GM18508 (cell line): ENCODE data around the gene PERM1.

ENCODE experiments used
- ATAC-seq: cut with Tn5 transposase; IDR thresholded peaks from one replicate; pipeline ENCODE4 v1.9.1; 2021; ENCODE audit warnings: moderate number of reproducible peaks; ENCODE audit not compliant: insufficient read depth, unreplicated experiment

PERM1 gene

DNA sequence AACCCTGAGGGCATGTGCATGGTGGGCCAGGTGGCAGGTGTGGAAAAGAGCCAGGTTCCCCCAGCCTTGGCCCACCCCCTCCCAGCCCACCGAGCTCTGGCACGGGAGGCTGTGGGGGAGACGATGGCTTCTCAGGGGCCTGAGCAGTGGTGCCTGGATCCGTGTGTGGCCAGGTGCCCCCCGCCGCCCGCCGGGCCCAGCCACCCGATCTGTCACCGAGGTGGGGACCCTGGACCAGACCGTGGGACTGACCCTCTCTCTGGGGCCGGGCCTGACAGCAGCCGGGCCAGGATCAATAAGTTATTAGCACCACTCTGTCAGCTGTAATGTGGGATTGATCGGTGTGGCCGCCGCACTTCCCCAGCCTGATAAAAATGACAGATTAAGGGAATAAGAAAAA is 44.4 kb downstream of the PERM1 start:
- ATAC-seq, result no peak

DNA sequence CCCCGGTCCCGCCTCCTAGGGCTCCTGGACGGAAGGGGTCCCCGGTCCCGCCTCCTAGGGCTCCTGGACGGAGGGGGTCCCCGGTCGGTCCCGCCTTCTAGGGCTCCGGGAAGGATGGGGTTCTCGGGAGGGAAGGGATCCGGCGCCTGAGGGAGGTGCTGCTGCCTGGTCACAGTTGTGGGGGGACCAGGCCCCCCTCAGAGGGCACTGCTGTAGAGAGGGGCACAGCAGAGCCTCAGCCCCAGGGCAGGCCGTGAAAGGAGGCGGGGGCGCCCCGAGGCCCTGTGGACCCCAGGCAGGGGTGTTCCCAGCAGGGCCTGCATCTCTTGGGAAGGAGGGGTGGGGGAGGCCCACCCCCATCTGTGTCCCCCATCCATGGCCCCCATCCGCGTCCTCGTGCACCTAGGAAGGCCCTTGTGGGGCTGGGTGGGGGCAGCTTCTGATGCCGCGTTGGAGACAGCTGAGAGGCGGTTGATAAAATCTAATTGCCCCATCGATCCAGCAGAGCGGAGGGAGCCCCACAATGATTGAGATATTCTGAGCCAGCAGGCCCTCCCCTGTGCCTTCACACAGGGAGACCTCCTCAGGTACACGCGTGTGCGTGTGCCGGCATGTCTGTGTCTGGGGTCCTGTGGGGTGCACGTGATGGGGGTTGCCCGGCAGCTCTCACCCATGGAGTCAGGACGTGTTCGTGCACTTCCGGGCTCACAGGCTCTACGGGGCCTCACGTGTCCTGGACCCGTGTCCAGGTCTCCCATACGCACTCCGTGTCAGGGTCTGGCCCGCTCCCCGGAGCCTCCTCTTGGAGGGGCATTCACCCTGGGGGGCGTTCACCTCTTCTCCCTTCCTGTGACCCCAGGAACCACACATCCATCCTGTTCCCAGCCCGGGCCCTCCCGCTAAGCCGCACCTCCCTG is 45.3 kb downstream of the PERM1 start:
- ATAC-seq, result no peak

GRCh38 chr1:935751-936231 is 46.1 kb downstream of the PERM1 start:
- no peak for ATAC-seq

GRCh38 chr1:934991-935750 is 46.7 kb downstream of the PERM1 start:
- no peak for ATAC-seq

- no peak for ATAC-seq
Measured at GRCh38 chr1:933603-933940, 48.3 kb downstream of the PERM1 start.

GRCh38 chr1:932776-933602 is 48.9 kb downstream of the PERM1 start:
- no peak for ATAC-seq

- no peak for ATAC-seq
Measured at GRCh38 chr1:932173-932510, 49.8 kb downstream of the PERM1 start.

GRCh38 chr1:931380-932172 is 50.3 kb downstream of the PERM1 start:
- no peak for ATAC-seq

- no peak for ATAC-seq
Measured at GRCh38 chr1:930633-931138, 51.2 kb downstream of the PERM1 start.

- no peak for ATAC-seq
Measured at GRCh38 chr1:929712-930632, 51.9 kb downstream of the PERM1 start.

DNA sequence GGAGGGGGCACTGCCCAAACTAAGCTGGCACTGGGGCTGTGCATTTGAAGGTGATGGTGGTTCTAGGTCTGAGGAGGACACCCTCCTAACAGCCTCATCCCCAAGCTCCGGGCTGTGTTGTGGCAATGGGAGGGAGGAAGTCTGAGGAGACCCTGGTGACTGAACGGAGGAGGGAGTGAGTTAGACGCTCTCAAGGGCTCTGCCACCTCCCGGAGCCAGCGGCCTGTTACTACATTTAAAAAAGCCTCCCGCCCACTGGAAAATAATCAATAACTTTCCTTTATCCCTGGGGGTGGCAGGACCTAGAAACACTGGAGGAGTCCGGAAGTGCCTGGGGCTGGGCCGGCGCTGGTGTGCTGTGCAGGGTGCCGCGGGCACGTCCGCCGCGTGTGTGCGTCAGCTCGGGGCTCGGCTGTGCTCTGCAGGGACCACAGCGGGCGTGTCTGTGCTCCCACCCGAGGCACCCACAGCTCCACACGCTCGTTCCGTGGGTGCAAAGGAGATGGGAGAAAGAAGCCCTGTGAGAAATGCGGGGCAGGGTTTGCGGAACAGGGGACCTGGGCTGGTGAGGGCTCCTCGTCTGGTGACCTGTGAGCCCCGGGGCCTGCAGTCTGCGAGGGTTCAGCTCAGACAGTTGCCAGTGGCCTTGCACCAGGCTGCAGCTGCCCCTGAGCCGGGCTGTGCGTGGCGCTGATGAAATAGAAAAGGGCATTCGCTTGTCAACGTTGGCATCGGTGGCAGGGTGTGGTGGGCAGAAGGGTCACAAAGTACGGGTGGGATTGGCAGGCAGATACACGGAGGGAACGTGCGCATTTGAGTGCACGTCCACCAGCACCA is 52.9 kb downstream of the PERM1 start:
- no peak for ATAC-seq

DNA sequence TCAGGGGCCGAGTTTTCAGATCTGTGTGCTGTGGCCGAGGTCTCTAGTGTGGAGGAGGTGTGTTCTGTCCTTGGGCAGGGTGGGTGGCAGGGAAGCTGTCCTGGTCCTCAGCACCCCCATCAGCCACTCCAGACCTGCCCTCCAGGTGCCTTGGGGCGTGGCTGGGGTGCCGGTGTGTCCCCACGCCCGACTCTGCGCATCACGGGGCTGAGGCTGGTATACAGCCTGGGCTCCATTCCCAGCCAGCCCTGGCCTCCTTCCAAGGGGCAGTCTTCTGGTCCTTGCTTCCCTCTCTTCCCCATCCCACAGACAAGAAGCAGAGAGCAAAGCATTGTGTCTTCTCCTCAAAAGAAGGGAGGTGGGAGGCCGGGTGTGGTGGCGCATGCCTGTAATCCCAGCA is 54.1 kb downstream of the PERM1 start:
- ATAC-seq, result no peak

DNA sequence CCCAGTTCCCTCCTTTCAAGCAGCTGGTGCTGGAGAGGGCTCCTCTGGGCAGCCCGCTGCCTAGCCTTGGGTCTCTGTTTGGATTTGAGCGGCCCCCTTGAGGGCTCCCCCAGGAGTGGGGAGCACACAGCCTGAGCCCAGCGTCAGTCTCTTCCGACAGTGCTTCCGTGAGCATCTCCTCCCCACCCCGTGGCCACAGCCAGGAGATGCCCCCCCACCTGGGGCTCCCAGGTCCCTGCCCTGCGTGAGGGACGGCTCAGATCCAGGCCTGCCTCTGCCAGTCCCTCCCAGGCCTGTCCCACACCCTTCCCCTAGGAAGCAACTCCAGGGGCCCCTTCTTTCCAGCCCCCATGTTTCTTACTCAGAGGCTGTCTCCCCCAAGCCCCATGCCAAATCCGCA is 54.7 kb downstream of the PERM1 start:
- ATAC-seq, result no peak

- no peak for ATAC-seq
Measured at GRCh38 chr1:925561-926421, 56.1 kb downstream of the PERM1 start.
